BE2C (cell line): ENCODE measurements around the gene POU2AF3.
A peak's percentile ranks its signal among the peaks of the same experiment; 100 is the strongest.

ENCODE experiments used
- DNase-seq: peaks from one replicate; pipeline ENCODE4 v3.0.0-alpha.2; 2020
- H3K27me3 ChIP-seq: fragments of 250-450 bp; sonication (Bioruptor Pico); 2 replicates; pipeline ENCODE4 v1.5.1; 2020; ENCODE audit warnings: mild to moderate bottlenecking
- H3K36me3 ChIP-seq: fragments of 250-450 bp; sonication (Bioruptor Pico); 2 replicates; pipeline ENCODE4 v1.5.1; 2020; ENCODE audit warnings: mild to moderate bottlenecking
- H3K4me1 ChIP-seq: fragments of 250-450 bp; sonication (Bioruptor Pico); 2 replicates; pipeline ENCODE4 v1.5.1; 2020
- H3K4me3 ChIP-seq: 2 replicates; pipeline ENCODE4 v1.5.1; 2011; ENCODE audit warnings: low read depth, low read length
- H3K9me3 ChIP-seq: fragments of 250-450 bp; sonication (Bioruptor Pico); 2 replicates; pipeline ENCODE4 v1.5.1; 2020
- TF ChIP-seq, protein P1 (sequence below): IDR thresholded peaks from 2 replicates; pipeline ENCODE4 v1.5.1; 2012; ENCODE audit warnings: mild to moderate bottlenecking, low read depth, low read length

Gene POU2AF3

GRCh38 chr11:111302298-111302697 lies 4.0 kb downstream of the POU2AF3 start:
- no peak for DNase-seq
- Histone ChIP-seq H3K4me3 (no peak overlapping the region), H3K27me3 (peaks cover 95% of the 10 kb centered on the region), H3K4me1 (no peaks in the 10 kb centered on the region), H3K9me3 (no peaks in the 10 kb centered on the region), H3K36me3 (no peaks in the 10 kb centered on the region)
- TF ChIP-seq, protein P1, sequence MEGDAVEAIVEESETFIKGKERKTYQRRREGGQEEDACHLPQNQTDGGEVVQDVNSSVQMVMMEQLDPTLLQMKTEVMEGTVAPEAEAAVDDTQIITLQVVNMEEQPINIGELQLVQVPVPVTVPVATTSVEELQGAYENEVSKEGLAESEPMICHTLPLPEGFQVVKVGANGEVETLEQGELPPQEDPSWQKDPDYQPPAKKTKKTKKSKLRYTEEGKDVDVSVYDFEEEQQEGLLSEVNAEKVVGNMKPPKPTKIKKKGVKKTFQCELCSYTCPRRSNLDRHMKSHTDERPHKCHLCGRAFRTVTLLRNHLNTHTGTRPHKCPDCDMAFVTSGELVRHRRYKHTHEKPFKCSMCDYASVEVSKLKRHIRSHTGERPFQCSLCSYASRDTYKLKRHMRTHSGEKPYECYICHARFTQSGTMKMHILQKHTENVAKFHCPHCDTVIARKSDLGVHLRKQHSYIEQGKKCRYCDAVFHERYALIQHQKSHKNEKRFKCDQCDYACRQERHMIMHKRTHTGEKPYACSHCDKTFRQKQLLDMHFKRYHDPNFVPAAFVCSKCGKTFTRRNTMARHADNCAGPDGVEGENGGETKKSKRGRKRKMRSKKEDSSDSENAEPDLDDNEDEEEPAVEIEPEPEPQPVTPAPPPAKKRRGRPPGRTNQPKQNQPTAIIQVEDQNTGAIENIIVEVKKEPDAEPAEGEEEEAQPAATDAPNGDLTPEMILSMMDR, result no peak

DNA sequence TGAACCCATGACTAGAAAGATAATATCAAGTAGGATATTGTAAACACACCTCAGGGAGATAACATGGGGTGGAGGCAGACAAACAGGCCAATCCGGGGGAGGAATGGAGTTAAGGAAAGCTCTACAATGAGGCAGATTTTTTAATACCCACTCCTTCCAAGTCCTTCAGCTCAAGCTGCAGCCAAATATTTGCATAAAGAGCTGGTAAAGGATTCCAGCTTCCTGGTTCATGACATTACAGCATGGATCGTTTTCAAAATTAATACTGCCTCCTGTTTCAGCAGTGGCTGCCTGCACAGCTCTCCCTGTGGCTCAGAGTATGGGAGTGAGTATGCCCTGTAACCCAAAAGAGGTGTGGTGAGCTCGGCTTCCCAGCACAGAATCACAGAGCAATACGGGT lies 5.1 kb downstream of the POU2AF3 start:
- DNase-seq, result no peak
- TF ChIP-seq, protein P1, result no peak
- Histone ChIP-seq H3K4me1 (no peaks in the 10 kb centered on the region), H3K27me3 (peaks cover 95% of the 10 kb centered on the region), H3K4me3 (no peak overlapping the region), H3K9me3 (no peaks in the 10 kb centered on the region), H3K36me3 (no peaks in the 10 kb centered on the region)

GRCh38 chr11:111305162-111305802 lies 6.9 kb downstream of the POU2AF3 start:
- peaks cover 91% of the 10 kb centered on the region for H3K27me3 ChIP-seq
- no peaks in the 10 kb centered on the region for H3K36me3 ChIP-seq
- no peak overlapping the region for H3K4me3 ChIP-seq
- DNase-seq, result no peak
- H3K4me1 ChIP-seq, result no peaks in the 10 kb centered on the region
- TF ChIP-seq, protein P1, result no peak
- H3K9me3 ChIP-seq, result no peaks in the 10 kb centered on the region

GRCh38 chr11:111305876-111306275 lies 7.5 kb downstream of the POU2AF3 start:
- DNase-seq, result no peak
- TF ChIP-seq, protein P1, result 0 out of 2 replicates have a peak, but pooled peaks have one; percentile 13

GRCh38 chr11:111306321-111306720 lies 8.0 kb downstream of the POU2AF3 start:
- no peaks in the 10 kb centered on the region for H3K36me3 ChIP-seq
- peaks cover 91% of the 10 kb centered on the region for H3K27me3 ChIP-seq
- H3K4me1 ChIP-seq, result no peaks in the 10 kb centered on the region
- no peak for DNase-seq
- H3K9me3 ChIP-seq, result no peaks in the 10 kb centered on the region
- TF ChIP-seq, protein P1, result no peak
- H3K4me3 ChIP-seq, result no peak overlapping the region

More at GRCh38 chr11:111305876-111306275, 7.5 kb downstream of the POU2AF3 start:
- peaks cover 91% of the 10 kb centered on the region for H3K27me3 ChIP-seq
- no peaks in the 10 kb centered on the region for H3K9me3 ChIP-seq
- H3K4me1 ChIP-seq, result no peaks in the 10 kb centered on the region
- no peak overlapping the region for H3K4me3 ChIP-seq
- no peaks in the 10 kb centered on the region for H3K36me3 ChIP-seq

GRCh38 chr11:111307472-111308108 lies 9.2 kb downstream of the POU2AF3 start:
- no peaks in the 10 kb centered on the region for H3K9me3 ChIP-seq
- TF ChIP-seq, protein P1, result no peak
- peaks cover 84% of the 10 kb centered on the region for H3K27me3 ChIP-seq
- H3K4me1 ChIP-seq, result no peaks in the 10 kb centered on the region
- DNase-seq, result no peak
- no peak overlapping the region for H3K4me3 ChIP-seq
- no peaks in the 10 kb centered on the region for H3K36me3 ChIP-seq
